Pancreas (tissue), 10 donors: ENCODE data around the gene B3GALT5. TPM values are rescaled to one million over a fixed set of nuclear protein-coding genes. Genes with fewer than 3 reads are reported as not detected.

Experiments used
- ATAC-seq, 4 donors: fragments of 200-7000 bp; cut with Tn5 transposase; one replicate each; pipeline versions ENCODE4 v1.8.0 to v1.9.1; 2020; ENCODE audit warnings: mild to moderate bottlenecking in 4 of 4, moderate library complexity in 4 of 4
- DNase-seq, 6 donors: peaks; one replicate each; pipeline ENCODE4 v3.0.0-alpha.2; 2020
- FAIRE-seq: peaks from 2 replicates; lab custom pipeline; 2012; peaks lifted over from hg19 to GRCh38; lab: Jason Lieb, UNC
- H3K27ac ChIP-seq, 4 donors: fragments of 200-600 bp; sonication (generic); 1 replicate in 3 of 4; 2 replicates in 1 of 4; pipeline versions ENCODE4 v1.5.0 to v1.8.0; 2020
- H3K27me3 ChIP-seq, 4 donors: fragments of 200-600 bp; one replicate each; pipeline ENCODE4 v1.8.0; 2021
- H3K36me3 ChIP-seq, 3 donors: fragments of 200-600 bp; sonication (generic) in 1 of 3; one replicate each; pipeline versions ENCODE4 v1.5.0 to v1.8.0; 2020 to 2021
- H3K4me1 ChIP-seq, 3 donors: fragments of 200-600 bp; one replicate each; pipeline ENCODE4 v1.8.0; 2021
- H3K4me3 ChIP-seq, 4 donors: fragments of 200-600 bp; sonication (generic) in 2 of 4; one replicate each; pipeline versions ENCODE4 v1.5.0 to v1.8.0; 2020 to 2021
- H3K9me3 ChIP-seq, 4 donors: fragments of 200-600 bp; one replicate each; pipeline ENCODE4 v1.8.0; 2021
- CTCF ChIP-seq, 4 donors: fragments of 200-600 bp; sonication (generic) in 3 of 4; IDR thresholded peaks; one replicate each; pipeline versions ENCODE4 v1.5.0 to v1.8.0; 2021; ENCODE audit warnings: antibody characterized with exemption in 4 of 4
- WGBS, 2 donors: extraction: QIAGEN DNeasy Blood & Tissue Kit; methylation state at CpG; one replicate each; pipeline ENCODE4 v1.1.7; 2013; 5-methylcytosine and 5-hydroxymethylcytosine counted together
- intact Hi-C, 3 donors: fragments of 100-400 bp; cut with DNase I; formaldehyde crosslinking; loops; one replicate each; pipeline versions ENCODE4 v1.11.1 to v1.14.2; 2022
- polyA plus RNA-seq, 2 donors: library from polyadenylated mRNA; stranded (reverse); fragments of 200-250 nt; gene quantifications; one replicate each; pipeline ENCODE4 v1.2.3, GENCODE V29; 2013
- total RNA-seq, 6 donors: library from RNA; stranded (reverse); fragmentation: NEBNext Ultra II Directional in 4 of 6; extraction: Animal tissue kit (Norgen Biotek cat#: 25700) in 4 of 6; gene quantifications; one replicate each; pipeline versions ENCODE4 v1.2.1 to v1.2.4, GENCODE V29; 2021 to 2023
- donor health status: healthy with polysubstance abuse.
- donor health status: DM: no; HTN: no; CAD: no; lungs with moderate emphysema.
- donor health status: DM: no; HTN: no; CAD: no.
- donor health status: control.
- donor health status: control.
- donor health status: Bipolar disorder and iron deficiency.
- donor health status: DM: yes; HTN: yes; CAD: no.
- donor health status: DM: no; HTN: no; CAD: no.
- donor health status: DM: no; HTN: no; CAD: no.
- donor health status: DM: yes; HTN: yes; CAD: no.

B3GALT5 gene
- total and polyA plus RNA-seq, 8 donors: 2.0 to 8.1 (median 4.0) TPM

- no peak overlapping the region for H3K27ac ChIP-seq
- no peak for TF ChIP-seq CTCF (IDR thresholded peaks at IDR 0.05)
- FAIRE-seq (no peak), ATAC-seq (no peak), DNase-seq (no peak)
- no peak overlapping the region for H3K4me3 ChIP-seq
- no peaks in the 10 kb centered on the region for H3K4me1 ChIP-seq
- H3K9me3 ChIP-seq: no peaks in the 10 kb centered on the region
- intact Hi-C loops: no loop called here
- no peaks in the 10 kb centered on the region for H3K27me3 ChIP-seq
- no peaks in the 10 kb centered on the region for H3K36me3 ChIP-seq
These were observed 37.0 kb upstream of the B3GALT5 start for GRCh38 chr21:39575775-39576174.

GRCh38 chr21:39576518-39577128, 36.1 kb upstream of the B3GALT5 start:
- H3K4me1 ChIP-seq: no peaks in the 10 kb centered on the region
- intact Hi-C loops: no loop called here
- ATAC-seq (no peak), FAIRE-seq (no peak), DNase-seq (no peak)
- no peak overlapping the region for H3K27ac ChIP-seq
- no peaks in the 10 kb centered on the region for H3K27me3 ChIP-seq
- WGBS, 2 donors: 85% methylated on average over 3 of the region's 3 CpGs
- H3K4me3 ChIP-seq: no peak overlapping the region
- no peak for TF ChIP-seq CTCF (IDR thresholded peaks at IDR 0.05)
- no peaks in the 10 kb centered on the region for H3K36me3 ChIP-seq
- no peaks in the 10 kb centered on the region for H3K9me3 ChIP-seq

- Histone ChIP-seq H3K36me3 (no peaks in the 10 kb centered on the region), H3K27ac (no peak overlapping the region), H3K4me1 (no peaks in the 10 kb centered on the region), H3K4me3 (no peak overlapping the region), H3K27me3 (no peaks in the 10 kb centered on the region), H3K9me3 (peaks cover 0 to 4% (median 0%) of the 10 kb centered on the region in 4 donors)
- DNase-seq (no peak), FAIRE-seq (no peak), ATAC-seq (peak in 2 of 4 donors; percentile 44 to 52)
- 75 to 88% methylated on average over 16 of the region's 16 CpGs for WGBS, 2 donors
- no peak for TF ChIP-seq CTCF (IDR thresholded peaks at IDR 0.05)
- intact Hi-C loops: no loop called here
These were observed 32.9 kb upstream of the B3GALT5 start for GRCh38 chr21:39579734-39580332.

- 42 to 89% methylated on average over 2 of the region's 2 CpGs for WGBS, 2 donors
- no peak overlapping the region for H3K4me3 ChIP-seq
- TF ChIP-seq CTCF (IDR thresholded peaks at IDR 0.05): no peak
- H3K9me3 ChIP-seq: peaks cover 0 to 4% (median 0%) of the 10 kb centered on the region in 4 donors
- no peaks in the 10 kb centered on the region for H3K4me1 ChIP-seq
- no peaks in the 10 kb centered on the region for H3K36me3 ChIP-seq
- ATAC-seq (peak in 1 of 4 donors; percentile 48), DNase-seq (no peak), FAIRE-seq (no peak)
- intact Hi-C loops: no loop called here
- H3K27ac ChIP-seq: no peak overlapping the region
- H3K27me3 ChIP-seq: no peaks in the 10 kb centered on the region
These were observed 32.0 kb upstream of the B3GALT5 start for GRCh38 chr21:39580744-39581143.

GRCh38 chr21:39581414-39581813, 31.3 kb upstream of the B3GALT5 start:
- TF ChIP-seq CTCF (IDR thresholded peaks at IDR 0.05): no peak
- no peak for FAIRE-seq
- H3K4me3 ChIP-seq: no peak overlapping the region
- intact Hi-C loops: no loop called here
- WGBS, 2 donors: 92 to 96% methylated on average over 3 of the region's 3 CpGs
- DNase-seq: no peak
- no peak for ATAC-seq
- H3K27ac ChIP-seq: no peak overlapping the region
- no peaks in the 10 kb centered on the region for H3K27me3 ChIP-seq
- no peaks in the 10 kb centered on the region for H3K4me1 ChIP-seq
- H3K9me3 ChIP-seq: peaks cover 0 to 4% (median 0%) of the 10 kb centered on the region in 4 donors
- no peaks in the 10 kb centered on the region for H3K36me3 ChIP-seq
